Neutrophil (primary cell): ENCODE results near the gene KIF26A.

Source experiments
- H3K27ac ChIP-seq: fragments of 200-600 bp; sonication (generic); 2 replicates; pipeline ENCODE4 v1.5.1; 2016; ENCODE audit warnings: mild to moderate bottlenecking, moderate library complexity
- H3K27me3 ChIP-seq: fragments of 200-600 bp; sonication (generic); 2 replicates; pipeline ENCODE4 v1.6.0; 2016; ENCODE audit warnings: mild to moderate bottlenecking
- H3K36me3 ChIP-seq: fragments of 200-600 bp; sonication (generic); 2 replicates; pipeline ENCODE4 v1.5.1; 2017
- H3K4me1 ChIP-seq, 2 experiments: fragments of 200-600 bp in 1 of 2; sonication (generic) in 1 of 2; 1 replicate in 1 of 2; 2 replicates in 1 of 2; pipeline versions ENCODE4 v1.5.1 to v1.6.1; 2013 to 2016; ENCODE audit warnings: low read depth in 1 of 2, low read length in 1 of 2, mild to moderate bottlenecking in 1 of 2, moderate library complexity in 1 of 2; ENCODE audit not compliant: control insufficient read depth in 1 of 2, insufficient read depth in 1 of 2
- H3K4me3 ChIP-seq, 2 experiments: fragments of 200-600 bp in 1 of 2; sonication (generic) in 1 of 2; 1 replicate in 1 of 2; 2 replicates in 1 of 2; pipeline ENCODE4 v1.5.1; 2013 to 2016; ENCODE audit warnings: low read depth in 1 of 2, low read length in 1 of 2, mild to moderate bottlenecking in 1 of 2, moderate library complexity in 1 of 2
- H3K9me3 ChIP-seq: fragments of 200-600 bp; sonication (generic); 2 replicates; pipeline ENCODE4 v1.5.1; 2016
- CTCF ChIP-seq: fragments of 200-600 bp; sonication (generic); IDR thresholded peaks from 2 replicates; pipeline ENCODE4 v1.5.1; 2016; ENCODE audit warnings: antibody characterized with exemption

Gene KIF26A

GRCh38 chr14:104145826-104146601, 7.6 kb downstream of the KIF26A start:
- Histone ChIP-seq H3K4me3 (no peak overlapping the region), H3K4me1 (no peaks in the 10 kb centered on the region), H3K27ac (no peak overlapping the region), H3K9me3 (no peaks in the 10 kb centered on the region), H3K27me3 (peaks cover 12% of the 10 kb centered on the region), H3K36me3 (no peaks in the 10 kb centered on the region)
- no peak for TF ChIP-seq CTCF

GRCh38 chr14:104146651-104147345, 8.4 kb downstream of the KIF26A start:
- no peak for TF ChIP-seq CTCF
- Histone ChIP-seq H3K36me3 (no peaks in the 10 kb centered on the region), H3K4me3 (no peak overlapping the region), H3K9me3 (no peaks in the 10 kb centered on the region), H3K27ac (no peak overlapping the region), H3K4me1 (no peaks in the 10 kb centered on the region), H3K27me3 (peaks cover 4% of the 10 kb centered on the region)

GRCh38 chr14:104147346-104148125, 9.1 kb downstream of the KIF26A start:
- Histone ChIP-seq H3K27ac (no peak overlapping the region), H3K27me3 (no peaks in the 10 kb centered on the region), H3K36me3 (no peaks in the 10 kb centered on the region), H3K4me3 (no peak overlapping the region), H3K9me3 (no peaks in the 10 kb centered on the region), H3K4me1 (no peaks in the 10 kb centered on the region)
- TF ChIP-seq CTCF = no peak

- Histone ChIP-seq H3K4me1 (no peaks in the 10 kb centered on the region), H3K36me3 (no peaks in the 10 kb centered on the region), H3K9me3 (no peaks in the 10 kb centered on the region), H3K27me3 (no peaks in the 10 kb centered on the region), H3K27ac (no peak overlapping the region), H3K4me3 (no peak overlapping the region)
- TF ChIP-seq CTCF = no peak
Observed at GRCh38 chr14:104148433-104149277, 10.3 kb downstream of the KIF26A start.

- H3K27me3 ChIP-seq = no peaks in the 10 kb centered on the region
- H3K36me3 ChIP-seq = no peaks in the 10 kb centered on the region
- H3K4me1 ChIP-seq = no peaks in the 10 kb centered on the region
- no peaks in the 10 kb centered on the region for H3K9me3 ChIP-seq
- no peak overlapping the region for H3K27ac ChIP-seq
- H3K4me3 ChIP-seq = no peak overlapping the region
- TF ChIP-seq CTCF = no peak
Observed at GRCh38 chr14:104149278-104149595, 10.8 kb downstream of the KIF26A start.
